GM10266 (cell line): ENCODE results near the gene FAAH.

Experiments
- DNase-seq: peaks from one replicate; pipeline ENCODE4 v3.0.0; 2012; ENCODE audit errors: extremely low spot score
- TF ChIP-seq, protein P1 (sequence below): IDR thresholded peaks from 2 replicates; pipeline ENCODE4 v1.5.1; 2012; ENCODE audit warnings: mild to moderate bottlenecking, low read depth; ENCODE audit not compliant: control insufficient read depth, insufficient read depth; ENCODE audit errors: missing control alignments

Gene FAAH

DNA sequence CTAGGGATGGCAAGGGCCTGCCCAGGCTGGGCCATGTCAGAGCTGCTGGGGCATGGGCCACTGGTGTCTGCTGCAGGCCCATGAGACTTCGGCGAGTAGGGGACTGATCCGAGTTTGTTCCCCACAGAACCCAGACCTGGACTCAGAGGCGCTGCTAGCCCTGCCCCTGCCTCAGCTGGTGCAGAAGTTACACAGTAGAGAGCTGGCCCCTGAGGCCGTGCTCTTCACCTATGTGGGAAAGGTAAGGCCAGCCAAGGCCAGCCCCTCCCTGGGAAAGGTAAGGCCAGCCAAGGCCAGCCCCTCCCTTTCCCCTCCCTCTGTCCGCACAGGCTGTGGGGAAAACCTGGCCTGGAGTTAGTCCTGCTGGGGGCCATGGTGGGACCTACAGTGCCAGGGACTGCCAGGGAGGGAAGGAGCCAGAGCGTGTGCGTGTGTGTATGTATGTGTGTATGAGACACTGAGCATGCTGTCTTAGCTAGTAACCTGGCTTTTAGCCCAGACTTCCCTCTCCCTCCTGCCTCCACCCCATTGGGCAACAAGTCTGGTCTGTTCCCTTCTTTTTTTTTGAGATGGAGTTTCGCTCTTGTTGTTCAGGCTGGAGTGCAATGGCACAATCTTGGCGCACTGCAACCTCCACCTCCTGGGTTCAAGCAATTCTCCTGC, 8.0 kb downstream of the FAAH start:
- no peak for DNase-seq
- TF ChIP-seq, protein P1, sequence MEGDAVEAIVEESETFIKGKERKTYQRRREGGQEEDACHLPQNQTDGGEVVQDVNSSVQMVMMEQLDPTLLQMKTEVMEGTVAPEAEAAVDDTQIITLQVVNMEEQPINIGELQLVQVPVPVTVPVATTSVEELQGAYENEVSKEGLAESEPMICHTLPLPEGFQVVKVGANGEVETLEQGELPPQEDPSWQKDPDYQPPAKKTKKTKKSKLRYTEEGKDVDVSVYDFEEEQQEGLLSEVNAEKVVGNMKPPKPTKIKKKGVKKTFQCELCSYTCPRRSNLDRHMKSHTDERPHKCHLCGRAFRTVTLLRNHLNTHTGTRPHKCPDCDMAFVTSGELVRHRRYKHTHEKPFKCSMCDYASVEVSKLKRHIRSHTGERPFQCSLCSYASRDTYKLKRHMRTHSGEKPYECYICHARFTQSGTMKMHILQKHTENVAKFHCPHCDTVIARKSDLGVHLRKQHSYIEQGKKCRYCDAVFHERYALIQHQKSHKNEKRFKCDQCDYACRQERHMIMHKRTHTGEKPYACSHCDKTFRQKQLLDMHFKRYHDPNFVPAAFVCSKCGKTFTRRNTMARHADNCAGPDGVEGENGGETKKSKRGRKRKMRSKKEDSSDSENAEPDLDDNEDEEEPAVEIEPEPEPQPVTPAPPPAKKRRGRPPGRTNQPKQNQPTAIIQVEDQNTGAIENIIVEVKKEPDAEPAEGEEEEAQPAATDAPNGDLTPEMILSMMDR, result no peak

DNA sequence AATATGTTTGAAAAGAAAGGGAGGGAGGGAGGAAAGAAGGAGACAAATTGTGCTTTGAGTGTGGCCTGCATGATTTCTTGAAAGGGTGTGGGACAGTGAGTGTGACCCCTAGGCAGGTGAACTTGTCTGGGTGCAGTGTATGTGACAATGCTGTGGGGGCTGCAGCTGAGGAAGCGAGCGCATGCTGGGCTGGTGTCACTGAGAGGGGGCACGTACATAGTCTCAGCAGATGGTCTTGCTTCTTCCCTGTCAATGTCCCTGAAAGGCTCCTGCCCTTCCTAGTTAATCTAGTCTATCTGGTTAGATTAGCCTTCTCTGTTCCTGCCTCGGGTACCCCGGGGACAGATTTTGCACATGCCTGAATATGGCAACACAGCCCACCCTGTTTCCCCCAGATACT, 9.8 kb downstream of the FAAH start:
- TF ChIP-seq, protein P1, result no peak
- no peak for DNase-seq

DNA sequence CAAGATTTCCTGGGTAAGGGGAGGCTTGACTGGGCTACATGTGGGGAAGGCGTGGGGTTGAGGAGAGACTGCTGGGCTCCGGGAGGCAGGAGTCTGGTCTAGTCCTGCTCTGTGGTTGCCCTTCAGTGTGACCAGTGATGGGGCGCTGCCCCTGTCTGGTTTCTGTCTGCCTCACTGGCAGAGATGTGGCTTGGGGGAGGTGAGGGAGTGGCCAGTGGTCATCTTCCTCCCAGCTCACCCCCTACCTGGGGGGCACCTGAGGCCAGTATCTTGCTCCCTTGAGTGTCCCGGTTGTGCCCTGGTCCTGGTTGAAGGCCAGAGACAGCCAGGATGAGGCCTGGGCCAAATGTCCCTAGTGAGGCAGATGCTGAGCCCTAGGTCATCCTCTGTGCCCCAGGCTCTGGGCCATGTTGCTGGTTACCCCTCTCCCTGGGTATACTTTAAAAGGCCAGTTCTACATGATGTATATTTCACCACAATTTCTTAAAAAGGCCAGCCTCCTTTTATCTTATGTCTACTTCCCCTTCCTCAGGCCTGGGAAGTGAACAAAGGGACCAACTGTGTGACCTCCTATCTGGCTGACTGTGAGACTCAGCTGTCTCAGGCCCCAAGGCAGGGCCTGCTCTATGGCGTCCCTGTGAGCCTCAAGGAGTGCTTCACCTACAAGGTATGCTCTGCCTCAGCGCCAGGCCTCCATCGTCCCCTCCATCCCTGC, 10.5 kb downstream of the FAAH start:
- DNase-seq, result no peak

DNA sequence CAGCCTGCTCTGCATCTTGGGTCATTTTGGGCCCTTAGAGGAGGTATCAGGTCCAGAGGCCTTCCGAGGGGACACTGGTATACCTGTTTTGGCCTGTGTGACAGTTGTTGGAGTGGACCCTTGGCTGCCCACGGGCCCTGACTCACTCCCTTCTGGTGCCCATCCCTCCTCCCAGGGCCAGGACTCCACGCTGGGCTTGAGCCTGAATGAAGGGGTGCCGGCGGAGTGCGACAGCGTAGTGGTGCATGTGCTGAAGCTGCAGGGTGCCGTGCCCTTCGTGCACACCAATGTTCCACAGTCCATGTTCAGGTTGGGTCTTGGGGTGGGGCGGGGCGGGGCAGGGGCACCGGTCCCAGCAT, 11.1 kb downstream of the FAAH start:
- TF ChIP-seq, protein P1, result no peak
- no peak for DNase-seq

More for the DNA sequence above, 10.5 kb downstream of the FAAH start:
- TF ChIP-seq, protein P1, result no peak

DNA sequence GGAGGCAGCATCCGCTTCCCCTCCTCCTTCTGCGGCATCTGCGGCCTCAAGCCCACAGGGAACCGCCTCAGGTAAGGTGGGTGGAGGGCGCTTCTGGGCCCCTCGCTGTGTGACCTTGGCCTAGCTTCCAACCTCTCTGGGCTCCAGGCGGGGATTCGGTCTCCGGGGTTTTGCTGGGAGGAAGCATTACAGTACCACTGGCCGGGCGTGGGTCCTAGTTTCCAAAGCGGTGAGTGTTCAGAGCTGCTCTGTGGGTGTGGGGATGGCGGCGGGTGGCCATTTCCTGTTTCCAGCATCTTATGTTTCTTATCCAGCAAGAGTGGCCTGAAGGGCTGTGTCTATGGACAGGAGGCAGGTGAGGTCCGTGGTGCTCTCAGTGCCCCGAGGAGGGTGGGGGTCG, 11.6 kb downstream of the FAAH start:
- TF ChIP-seq, protein P1, result no peak
- no peak for DNase-seq

DNA sequence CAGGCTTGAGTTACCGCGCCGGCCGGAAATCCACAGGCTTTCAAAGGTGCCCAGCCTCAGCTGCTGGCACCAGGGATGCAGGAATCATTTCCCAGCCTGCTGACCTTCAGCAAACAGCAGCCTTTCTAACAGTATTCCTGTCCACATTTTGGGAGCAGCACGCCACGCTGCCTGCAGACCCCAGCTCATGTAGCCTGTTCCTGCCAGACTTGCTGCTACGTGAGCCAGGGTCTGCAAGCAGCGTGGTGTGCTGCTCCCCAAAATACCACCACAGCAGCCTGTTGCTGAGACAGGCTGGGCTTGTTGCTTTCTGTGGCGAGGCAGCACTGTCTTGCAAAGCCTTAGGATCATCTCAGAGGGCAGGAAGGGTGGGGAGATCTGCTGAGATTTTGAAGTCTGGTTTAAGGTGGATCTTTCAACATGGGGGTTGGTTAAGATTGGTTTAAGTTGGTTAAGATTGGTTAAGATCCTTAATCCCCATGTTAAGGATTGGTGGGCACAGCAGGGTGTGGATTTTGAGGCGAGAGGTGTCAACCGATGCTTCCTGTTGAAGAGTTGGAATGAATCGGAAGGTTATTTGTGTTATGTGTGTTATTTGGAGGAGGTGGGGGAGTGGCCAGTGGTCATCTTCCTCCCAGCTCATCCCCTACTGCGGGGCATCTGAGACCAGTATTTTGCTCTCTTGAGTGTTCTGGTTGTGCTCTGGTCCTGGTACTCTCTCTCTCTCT, 12.9 kb downstream of the FAAH start:
- TF ChIP-seq, protein P1, result no peak
- DNase-seq, result no peak

DNA sequence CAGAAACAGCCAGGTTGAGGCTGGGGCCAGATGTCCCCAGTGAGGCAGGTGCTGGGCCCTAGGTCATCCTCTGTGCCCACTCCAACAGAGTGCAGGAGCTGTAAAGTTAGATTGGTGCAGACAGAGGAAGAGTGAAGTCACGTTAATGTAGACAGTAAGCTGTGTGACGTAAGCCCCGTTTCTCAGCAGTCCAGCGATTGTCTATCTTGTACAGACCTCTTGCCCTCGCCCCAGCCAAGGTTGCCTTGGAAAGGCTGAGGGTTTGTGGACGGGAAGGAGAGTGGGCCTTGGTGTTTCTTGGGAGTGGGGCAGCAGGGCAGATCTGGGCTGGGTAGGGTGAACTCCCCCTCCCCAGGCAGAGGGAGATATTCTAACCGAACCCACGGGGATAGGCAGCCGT, 13.5 kb downstream of the FAAH start:
- no peak for DNase-seq
- TF ChIP-seq, protein P1, result no peak
